Chondrocyte (in vitro differentiated cells): ENCODE data around the gene KLK4. TPM values are rescaled to one million over a fixed set of nuclear protein-coding genes. Genes with fewer than 3 reads are reported as not detected.

Experiments
- DNase-seq: peaks from one replicate; pipeline ENCODE4 v3.0.0; 2021; ENCODE audit warnings: mixed read lengths, low spot score
- H3K27ac Mint-ChIP-seq: one replicate; pipeline ENCODE4 v1.8.0; 2021; ENCODE audit warnings: mild to moderate bottlenecking, moderate library complexity, mixed read lengths; ENCODE audit not compliant: unreplicated experiment
- H3K27me3 Mint-ChIP-seq: 2 replicates; pipeline ENCODE4 v1.8.0; 2021; ENCODE audit warnings: low read depth, mixed read lengths
- H3K36me3 Mint-ChIP-seq: 2 replicates; pipeline ENCODE4 v1.8.0; 2021; ENCODE audit warnings: low read depth, mixed read lengths
- H3K4me1 Mint-ChIP-seq: 2 replicates; pipeline ENCODE4 v1.8.0; 2021; ENCODE audit warnings: low read depth, mild to moderate bottlenecking, mixed read lengths
- H3K4me3 Mint-ChIP-seq: one replicate; pipeline ENCODE4 v1.8.0; 2021; ENCODE audit warnings: mild to moderate bottlenecking, moderate library complexity, mixed read lengths; ENCODE audit not compliant: unreplicated experiment
- H3K9me3 Mint-ChIP-seq: 2 replicates; pipeline ENCODE4 v1.8.0; 2021; ENCODE audit warnings: low read depth, mixed read lengths
- long read RNA-seq: library from polyadenylated mRNA; stranded (forward); transcript quantifications from one replicate; pipeline ENCODE4 v2.0.0, GENCODE V29; 2021
- total RNA-seq: library from RNA; stranded (reverse); gene quantifications from 3 replicates; pipeline ENCODE4 v1.2.1, GENCODE V29; 2021
- TF ChIP-seq, protein P1 (sequence below): fragments of 200-600 bp; sonication (generic); IDR thresholded peaks from 2 replicates; pipeline ENCODE4 v1.5.0; 2021; ENCODE audit warnings: antibody characterized with exemption, mild to moderate bottlenecking, moderate library complexity

Gene KLK4, protein sequence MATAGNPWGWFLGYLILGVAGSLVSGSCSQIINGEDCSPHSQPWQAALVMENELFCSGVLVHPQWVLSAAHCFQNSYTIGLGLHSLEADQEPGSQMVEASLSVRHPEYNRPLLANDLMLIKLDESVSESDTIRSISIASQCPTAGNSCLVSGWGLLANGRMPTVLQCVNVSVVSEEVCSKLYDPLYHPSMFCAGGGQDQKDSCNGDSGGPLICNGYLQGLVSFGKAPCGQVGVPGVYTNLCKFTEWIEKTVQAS
- total RNA-seq = not detected in 3 replicates
- long read RNA-seq = 0 reads

DNA sequence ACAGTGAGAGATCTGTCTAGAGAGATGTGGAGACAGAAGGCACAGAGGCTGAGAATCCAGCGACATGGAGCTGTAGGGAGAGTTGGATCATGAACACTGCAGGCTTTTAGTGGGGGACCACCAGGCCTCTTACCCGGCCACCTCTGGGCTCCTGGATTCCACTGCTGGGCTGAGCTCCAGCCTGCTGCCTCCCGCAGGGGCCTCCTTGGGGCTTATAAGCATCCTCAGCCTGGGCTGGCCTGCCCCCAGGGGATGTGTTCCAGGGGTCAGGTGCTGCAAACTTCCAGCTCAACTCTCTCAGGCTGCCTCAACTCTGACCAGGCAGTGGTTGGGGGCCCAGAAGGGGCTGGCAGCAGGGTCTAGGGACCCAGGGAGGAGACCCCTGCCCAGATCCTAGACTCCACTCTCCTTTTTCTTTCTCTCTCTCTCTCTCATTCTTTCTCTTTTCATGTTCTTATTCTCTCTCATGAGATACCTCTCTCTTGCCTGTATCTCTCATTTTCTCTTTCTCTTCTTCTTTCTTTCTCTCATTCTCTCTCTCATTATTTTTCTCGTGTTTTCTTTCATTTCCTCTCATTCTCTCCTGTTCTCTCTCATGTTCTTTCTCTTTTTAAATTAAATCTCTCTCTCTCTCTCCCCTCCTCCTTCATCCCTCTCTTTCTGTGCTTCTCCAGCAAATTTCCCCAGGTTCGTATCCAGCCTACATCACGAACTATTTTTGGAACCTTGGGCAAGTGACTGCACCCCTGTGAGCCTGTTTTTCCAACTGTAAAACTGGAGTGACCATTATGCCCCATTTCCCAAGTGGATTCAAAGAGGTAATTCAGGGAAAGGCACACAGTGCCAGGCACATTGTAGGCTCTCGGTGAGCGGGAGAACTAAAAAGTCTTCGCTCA lies at the start of gene KLK4:
KLK4 (minus strand) TSS at position 190 of the 896 bp plus-strand sequence. CDS start 657 bp downstream, outside the sequence.
- Mint-ChIP-seq H3K9me3 (no peaks in the 10 kb centered on the region), H3K4me1 (peaks cover 4% of the 10 kb centered on the region), H3K4me3 (no peak within 1 kb of the TSS), H3K27me3 (peaks cover 51% of the 10 kb centered on the region), H3K36me3 (no peaks in the 10 kb centered on the region), H3K27ac (no peak within 1 kb of the TSS)
- TF ChIP-seq, protein P1, sequence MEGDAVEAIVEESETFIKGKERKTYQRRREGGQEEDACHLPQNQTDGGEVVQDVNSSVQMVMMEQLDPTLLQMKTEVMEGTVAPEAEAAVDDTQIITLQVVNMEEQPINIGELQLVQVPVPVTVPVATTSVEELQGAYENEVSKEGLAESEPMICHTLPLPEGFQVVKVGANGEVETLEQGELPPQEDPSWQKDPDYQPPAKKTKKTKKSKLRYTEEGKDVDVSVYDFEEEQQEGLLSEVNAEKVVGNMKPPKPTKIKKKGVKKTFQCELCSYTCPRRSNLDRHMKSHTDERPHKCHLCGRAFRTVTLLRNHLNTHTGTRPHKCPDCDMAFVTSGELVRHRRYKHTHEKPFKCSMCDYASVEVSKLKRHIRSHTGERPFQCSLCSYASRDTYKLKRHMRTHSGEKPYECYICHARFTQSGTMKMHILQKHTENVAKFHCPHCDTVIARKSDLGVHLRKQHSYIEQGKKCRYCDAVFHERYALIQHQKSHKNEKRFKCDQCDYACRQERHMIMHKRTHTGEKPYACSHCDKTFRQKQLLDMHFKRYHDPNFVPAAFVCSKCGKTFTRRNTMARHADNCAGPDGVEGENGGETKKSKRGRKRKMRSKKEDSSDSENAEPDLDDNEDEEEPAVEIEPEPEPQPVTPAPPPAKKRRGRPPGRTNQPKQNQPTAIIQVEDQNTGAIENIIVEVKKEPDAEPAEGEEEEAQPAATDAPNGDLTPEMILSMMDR = no peak
- DNase-seq = no peak

DNA sequence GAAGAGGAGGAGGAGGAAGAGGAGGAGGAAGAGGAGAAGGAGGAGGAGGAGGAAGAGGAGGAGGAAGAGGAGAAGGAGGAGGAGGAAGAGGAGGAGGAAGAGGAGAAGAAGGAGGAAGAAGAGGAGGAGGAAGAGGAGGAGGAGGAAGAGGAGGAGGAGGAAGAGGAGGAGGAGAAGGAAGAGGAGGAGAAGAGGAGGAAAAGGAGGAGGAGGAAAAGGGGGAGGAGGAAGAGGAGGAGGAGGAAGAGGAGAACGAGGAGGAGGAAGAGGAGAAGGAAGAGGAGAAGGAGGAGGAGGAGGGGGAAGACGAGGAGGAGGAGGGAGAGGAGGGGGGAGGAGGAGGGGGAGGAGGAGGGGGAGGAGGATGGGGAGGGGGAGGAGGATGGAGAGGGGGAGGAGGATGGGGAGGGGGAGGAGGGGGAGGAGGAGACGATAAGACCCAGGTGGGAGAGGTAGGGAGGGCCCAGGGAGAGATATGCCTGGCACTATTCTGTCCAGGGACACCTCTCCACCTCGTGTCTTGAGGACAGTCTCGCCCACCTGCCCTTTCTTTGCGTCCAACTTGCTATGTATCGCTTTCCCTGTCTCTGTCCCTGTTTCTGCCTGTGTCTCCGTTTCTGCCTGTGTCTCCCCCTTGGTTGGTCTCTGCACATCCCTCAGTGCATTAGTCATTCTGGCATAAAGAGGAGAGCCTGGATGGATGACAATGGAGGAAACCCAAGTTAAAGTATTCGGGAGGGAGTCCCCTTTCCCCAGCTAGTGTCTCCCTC lies 48.7 kb upstream of the KLK4 start:
- Mint-ChIP-seq H3K9me3 (peaks cover 23% of the 10 kb centered on the region), H3K4me1 (no peaks in the 10 kb centered on the region), H3K27ac (no peak overlapping the region), H3K27me3 (no peaks in the 10 kb centered on the region), H3K36me3 (peaks cover 3% of the 10 kb centered on the region), H3K4me3 (no peak overlapping the region)
- TF ChIP-seq, protein P1 = no peak
- no peak for DNase-seq

DNA sequence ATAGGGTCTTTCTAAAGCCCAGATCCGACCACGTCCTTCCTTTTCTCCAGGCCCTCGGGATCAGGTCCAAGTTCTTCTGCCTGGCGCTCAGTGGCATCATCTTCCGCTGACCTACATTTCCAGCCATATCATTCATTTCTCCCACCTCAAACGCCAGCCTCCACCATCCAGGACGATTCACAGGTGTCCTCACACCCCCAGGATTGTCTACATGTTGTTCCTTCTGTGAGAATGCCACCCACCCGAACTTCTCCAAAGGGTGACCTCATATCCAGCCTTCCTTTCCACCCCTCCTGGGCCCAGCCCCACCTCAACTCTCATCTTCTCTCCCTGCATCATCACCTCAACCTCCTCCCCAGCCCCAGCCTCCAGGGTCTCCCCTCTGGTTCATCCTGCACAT lies 46.4 kb upstream of the KLK4 start:
- Mint-ChIP-seq H3K4me3 (no peak overlapping the region), H3K27me3 (peaks cover 3% of the 10 kb centered on the region), H3K4me1 (no peaks in the 10 kb centered on the region), H3K9me3 (peaks cover 17% of the 10 kb centered on the region), H3K27ac (no peak overlapping the region), H3K36me3 (peaks cover 3% of the 10 kb centered on the region)
- TF ChIP-seq, protein P1 = no peak
- DNase-seq = no peak

DNA sequence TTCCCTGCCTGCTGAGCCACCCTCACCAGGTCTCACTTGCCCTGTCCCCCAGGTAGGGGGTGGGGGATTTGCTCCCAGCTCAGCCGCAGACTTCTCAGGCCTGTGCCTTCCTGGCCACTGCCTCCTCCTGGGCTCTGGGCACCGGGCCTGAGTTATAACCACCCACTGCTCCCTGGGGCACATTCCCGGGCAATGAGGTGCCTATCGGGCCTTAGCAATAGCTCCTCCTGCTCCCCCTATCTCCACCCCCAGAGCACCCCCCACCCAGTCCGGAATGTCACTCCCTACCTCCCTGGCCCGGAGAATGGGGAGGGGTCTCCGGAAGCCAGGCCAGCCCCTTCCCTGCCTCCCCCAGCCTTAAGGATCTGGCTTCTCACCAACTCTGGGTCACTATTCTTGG lies 41.7 kb upstream of the KLK4 start, which contains the start of gene KLK5:
KLK5 (minus strand) TSS at position 129 of the 400 bp plus-strand sequence. CDS start 381 bp downstream, outside the sequence.
- H3K4me3 Mint-ChIP-seq = no peak within 1 kb of the TSS
- H3K9me3 Mint-ChIP-seq = no peaks in the 10 kb centered on the region
- no peak for DNase-seq
- TF ChIP-seq, protein P1 = no peak
- H3K27ac Mint-ChIP-seq = no peak within 1 kb of the TSS
- H3K27me3 Mint-ChIP-seq = peaks cover 3% of the 10 kb centered on the region
- no peaks in the 10 kb centered on the region for H3K4me1 Mint-ChIP-seq
- H3K36me3 Mint-ChIP-seq = no peaks in the 10 kb centered on the region

DNA sequence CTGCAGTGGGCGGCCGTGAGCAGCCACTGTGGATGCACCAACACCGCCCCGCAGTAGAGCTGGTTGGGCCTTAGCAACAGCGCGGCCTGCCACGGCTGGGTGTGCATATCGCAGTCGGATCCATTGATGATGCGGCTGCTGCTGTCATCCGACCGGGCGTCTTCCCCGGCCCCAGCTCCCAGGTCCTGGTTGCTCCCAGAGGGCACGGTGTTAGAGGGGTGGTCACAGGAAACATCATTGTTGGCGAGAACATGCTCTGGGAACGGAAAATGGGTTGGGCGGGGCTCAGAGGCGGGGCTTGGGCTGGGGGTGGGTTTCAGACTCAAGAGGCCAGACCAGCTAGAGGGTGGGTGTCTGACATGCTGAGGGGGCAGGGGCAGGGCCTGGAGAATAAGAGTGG lies 38.7 kb upstream of the KLK4 start:
- Mint-ChIP-seq H3K36me3 (no peaks in the 10 kb centered on the region), H3K4me1 (no peaks in the 10 kb centered on the region), H3K4me3 (no peak overlapping the region), H3K27me3 (peaks cover 10% of the 10 kb centered on the region), H3K27ac (no peak overlapping the region), H3K9me3 (no peaks in the 10 kb centered on the region)
- TF ChIP-seq, protein P1 = no peak
- DNase-seq = no peak
